ENCODE data around the gene SMTNL1. TPM values are rescaled to one million over a fixed set of nuclear protein-coding genes. Genes with fewer than 3 reads are reported as not detected.
A peak's percentile ranks its signal among the peaks of the same experiment; 100 is the strongest.

SMTNL1 gene
- polyA plus RNA-seq, 1 experiment, result not detected

DNA sequence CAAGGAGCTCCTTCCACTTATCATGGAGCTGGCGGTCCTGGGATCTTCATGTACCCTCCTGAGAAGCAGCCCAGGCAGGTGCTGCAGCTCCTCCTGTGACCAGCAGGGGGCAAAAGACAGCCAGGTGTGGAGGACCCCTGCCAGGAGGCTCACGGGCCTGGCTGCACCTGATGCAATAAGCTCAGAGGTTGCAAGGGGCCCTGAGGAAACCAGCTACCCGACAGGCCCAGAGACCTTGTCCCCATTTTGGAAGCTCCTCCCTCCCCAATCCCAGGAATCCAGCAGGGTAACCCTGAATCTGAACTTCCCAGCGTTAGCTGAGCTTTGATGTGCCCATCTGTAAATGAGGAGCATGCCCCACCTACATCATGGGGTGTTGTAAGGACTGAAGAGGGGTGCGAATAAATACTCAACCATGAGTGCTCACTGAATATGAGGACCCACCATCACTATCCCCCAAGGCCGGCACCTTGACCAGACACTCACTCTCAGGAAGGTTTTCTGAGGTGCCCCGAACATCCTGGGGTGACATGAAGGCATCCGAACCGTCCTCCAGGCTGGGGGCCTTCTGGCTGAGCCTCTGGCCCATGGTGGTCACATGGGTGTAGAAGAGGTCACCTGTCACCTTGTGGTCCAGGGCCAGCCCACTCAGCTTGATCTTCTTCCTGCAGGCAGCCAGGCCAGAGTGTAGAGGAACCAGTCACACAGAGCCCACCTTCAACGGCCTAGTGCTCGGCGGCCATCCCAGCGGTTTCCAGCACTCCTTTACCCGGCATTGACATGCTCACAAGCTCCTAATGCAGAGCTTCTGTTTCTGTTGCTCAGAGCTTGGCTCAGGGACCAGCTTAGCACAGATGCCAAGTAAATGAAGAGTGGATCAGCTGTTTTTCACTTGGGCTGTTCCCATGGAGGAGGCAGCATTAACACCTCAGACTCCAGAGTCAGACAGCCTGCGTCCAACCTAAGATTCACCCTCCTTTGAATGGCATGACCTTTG lies 43.6 kb upstream of the SMTNL1 start:
- H3K4me3 ChIP-seq (ENCODE audit: low read depth, low read length), result no peak overlapping the region
- no peaks in the 10 kb centered on the region for H3K9me3 ChIP-seq (ENCODE audit: control insufficient read depth, insufficient read depth, low read length)
- no peak for DNase-seq (ENCODE audit: low read depth, low spot score)
- peak overlapping the region; percentile 31 for H3K27ac ChIP-seq (ENCODE audit: low read depth, low read length)
- TF ChIP-seq, protein P1, sequence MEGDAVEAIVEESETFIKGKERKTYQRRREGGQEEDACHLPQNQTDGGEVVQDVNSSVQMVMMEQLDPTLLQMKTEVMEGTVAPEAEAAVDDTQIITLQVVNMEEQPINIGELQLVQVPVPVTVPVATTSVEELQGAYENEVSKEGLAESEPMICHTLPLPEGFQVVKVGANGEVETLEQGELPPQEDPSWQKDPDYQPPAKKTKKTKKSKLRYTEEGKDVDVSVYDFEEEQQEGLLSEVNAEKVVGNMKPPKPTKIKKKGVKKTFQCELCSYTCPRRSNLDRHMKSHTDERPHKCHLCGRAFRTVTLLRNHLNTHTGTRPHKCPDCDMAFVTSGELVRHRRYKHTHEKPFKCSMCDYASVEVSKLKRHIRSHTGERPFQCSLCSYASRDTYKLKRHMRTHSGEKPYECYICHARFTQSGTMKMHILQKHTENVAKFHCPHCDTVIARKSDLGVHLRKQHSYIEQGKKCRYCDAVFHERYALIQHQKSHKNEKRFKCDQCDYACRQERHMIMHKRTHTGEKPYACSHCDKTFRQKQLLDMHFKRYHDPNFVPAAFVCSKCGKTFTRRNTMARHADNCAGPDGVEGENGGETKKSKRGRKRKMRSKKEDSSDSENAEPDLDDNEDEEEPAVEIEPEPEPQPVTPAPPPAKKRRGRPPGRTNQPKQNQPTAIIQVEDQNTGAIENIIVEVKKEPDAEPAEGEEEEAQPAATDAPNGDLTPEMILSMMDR (IDR thresholded peaks at IDR 0.05; ENCODE audit: low read depth, low read length), result peak; percentile 87
- ChIA-PET CTCF (interaction anchor here (0.6 to 6.3 kb wide), 40 partner anchors 8 to 1032 kb away, joined by 3 to 121 read pairs (median 5); partner anchors contain the start of genes RTN4RL2, SLC43A1, SMTNL1 and TNKS1BP1), POLR2A (interaction anchor here (1.1 kb wide), 1 partner anchor 33 kb away, joined by 5 read pairs; no protein-coding TSS in a partner anchor)
- no peaks in the 10 kb centered on the region for H3K27me3 ChIP-seq (ENCODE audit: control insufficient read depth, insufficient read depth, low read length)

DNA sequence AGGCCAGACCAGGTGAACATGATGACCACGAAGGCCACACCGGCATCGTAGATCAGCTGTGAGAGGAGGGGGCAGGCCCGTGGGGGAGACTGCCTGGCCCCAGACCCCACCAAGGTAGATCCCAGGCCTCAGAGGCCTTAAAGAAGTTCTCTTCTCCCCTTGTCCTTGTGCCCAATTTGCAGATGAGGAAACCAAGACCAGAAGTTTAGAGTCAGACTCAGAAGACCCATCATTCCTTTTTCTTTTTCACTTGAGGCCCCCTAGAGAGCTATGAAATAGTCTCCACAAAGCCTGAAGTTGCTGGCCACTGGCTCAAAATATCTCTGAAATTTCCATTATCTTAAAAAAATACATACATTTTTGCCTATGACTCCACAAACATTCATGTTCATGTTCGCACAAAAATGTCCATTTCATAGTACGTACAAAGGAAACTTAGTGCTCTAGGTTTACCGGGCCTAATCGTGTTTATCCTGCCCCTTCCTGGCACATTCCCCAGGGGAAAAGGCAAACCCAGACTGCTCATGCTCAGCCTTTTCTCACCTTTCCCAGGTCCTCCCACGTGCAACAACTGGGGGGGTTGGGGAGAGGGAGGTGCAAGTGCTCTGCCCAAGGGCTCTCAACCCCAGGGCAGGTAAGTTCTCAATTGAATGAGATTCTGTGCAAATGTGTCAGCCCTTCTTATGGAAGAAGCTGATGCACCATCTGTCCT lies 41.1 kb upstream of the SMTNL1 start:
- no peak for DNase-seq (ENCODE audit: low read depth, low spot score)

GRCh38 chr11:57497303-57498247 lies 39.8 kb upstream of the SMTNL1 start:
- H3K27me3 ChIP-seq (ENCODE audit: control insufficient read depth, insufficient read depth, low read length), result no peaks in the 10 kb centered on the region
- H3K4me3 ChIP-seq (ENCODE audit: low read depth, low read length), result no peak overlapping the region
- ChIA-PET CTCF (interaction anchor here (0.5 to 1.8 kb wide), 5 partner anchors 29 to 1044 kb away, joined by 3 to 10 read pairs (median 3); no protein-coding TSS in a partner anchor), POLR2A (interaction anchor here (1.1 kb wide), 1 partner anchor 17 kb away, joined by 3 read pairs; no protein-coding TSS in a partner anchor)
- H3K27ac ChIP-seq (ENCODE audit: low read depth, low read length), result no peak overlapping the region
- H3K9me3 ChIP-seq (ENCODE audit: control insufficient read depth, insufficient read depth, low read length), result no peaks in the 10 kb centered on the region; the same call in 1 of the 2 replicates
- no peak for DNase-seq (ENCODE audit: low read depth, low spot score)
- TF ChIP-seq, protein P1 (IDR thresholded peaks at IDR 0.05; ENCODE audit: low read depth, low read length), result no peak

More for the DNA sequence above, 41.1 kb upstream of the SMTNL1 start:
- ChIA-PET CTCF (interaction anchor here (1.3 to 6.3 kb wide), 3 partner anchors 31 to 38 kb away, joined by 3 to 121 read pairs (median 10); no protein-coding TSS in a partner anchor), POLR2A (no interaction called here)
- H3K27me3 ChIP-seq (ENCODE audit: control insufficient read depth, insufficient read depth, low read length), result no peaks in the 10 kb centered on the region
- no peak overlapping the region for H3K27ac ChIP-seq (ENCODE audit: low read depth, low read length)
- TF ChIP-seq, protein P1 (IDR thresholded peaks at IDR 0.05; ENCODE audit: low read depth, low read length), result no peak
- H3K9me3 ChIP-seq (ENCODE audit: control insufficient read depth, insufficient read depth, low read length), result no peaks in the 10 kb centered on the region; the same call in 1 of the 2 replicates
- H3K4me3 ChIP-seq (ENCODE audit: low read depth, low read length), result no peak overlapping the region

DNA sequence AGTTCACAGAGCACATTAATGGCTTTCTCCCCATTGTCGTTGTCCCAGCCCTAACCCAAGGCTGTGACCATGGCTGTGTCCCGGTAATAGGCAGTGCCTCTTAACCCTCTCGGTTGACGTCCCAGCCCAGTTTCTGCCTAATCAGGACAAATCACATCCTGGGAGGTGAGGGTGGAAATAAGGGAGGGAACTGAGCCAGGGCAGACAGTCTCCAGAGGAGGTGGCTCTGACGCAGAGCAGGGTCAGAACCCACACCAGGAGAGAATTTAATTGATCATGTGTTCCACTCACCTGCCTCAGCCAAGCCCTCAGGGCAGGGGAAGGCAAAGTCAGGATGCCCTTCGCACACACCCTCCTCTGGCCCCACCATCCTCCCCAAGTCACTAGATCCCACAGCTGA lies 38.9 kb upstream of the SMTNL1 start:
- no peak overlapping the region for H3K4me3 ChIP-seq (ENCODE audit: low read depth, low read length)
- CTCF ChIA-PET, result interaction anchor here (0.6 kb wide), 1 partner anchor 144 kb away, joined by 4 read pairs; no protein-coding TSS in a partner anchor
- POLR2A ChIA-PET, result interaction anchor here (1.1 kb wide), 1 partner anchor 16 kb away, joined by 3 read pairs; no protein-coding TSS in a partner anchor

More for the DNA sequence above, 38.9 kb upstream of the SMTNL1 start:
- Histone ChIP-seq H3K9me3 (ENCODE audit: control insufficient read depth, insufficient read depth, low read length) (no peaks in the 10 kb centered on the region; the same call in 1 of the 2 replicates), H3K27ac (ENCODE audit: low read depth, low read length) (no peak overlapping the region), H3K27me3 (ENCODE audit: control insufficient read depth, insufficient read depth, low read length) (no peaks in the 10 kb centered on the region)
- TF ChIP-seq, protein P1 (IDR thresholded peaks at IDR 0.05; ENCODE audit: low read depth, low read length), result no peak
- no peak for DNase-seq (ENCODE audit: low read depth, low spot score)
